ENCODE measurements around the gene PPM1B.
"Not testable (repeated sequence)": the region's sequence is repeated elsewhere in the genome, so short reads cannot be mapped to it uniquely, and the experiment has no call there.

Gene PPM1B

DNA sequence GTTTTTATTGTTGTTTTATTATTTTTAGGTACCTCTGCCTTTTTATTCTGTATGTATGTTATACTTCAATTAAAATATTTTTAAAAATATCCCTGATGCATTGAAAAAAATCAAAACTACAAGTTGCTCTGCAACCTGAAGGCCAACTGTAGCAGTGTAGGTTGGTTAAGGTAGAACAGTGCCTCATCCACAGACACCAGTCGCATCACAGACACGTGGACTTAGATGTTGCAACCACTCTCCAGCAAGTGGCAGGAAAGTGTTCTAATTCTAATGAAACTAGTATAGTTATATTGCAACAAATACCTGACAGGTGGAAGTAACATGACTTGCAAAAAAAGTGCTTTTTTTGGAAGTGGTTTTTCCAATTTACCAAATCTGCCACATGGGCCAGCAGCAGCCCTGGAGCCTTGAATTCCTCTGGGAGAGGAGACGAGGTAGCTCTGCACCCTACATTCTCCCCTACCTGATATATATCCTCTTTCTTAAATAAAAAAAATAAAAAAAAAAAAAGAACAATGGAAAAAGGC lies 78.2 kb downstream of the PPM1B start:
- in situ Hi-C loops (cut with HindIII; ENCODE audit: low sequenced_read_pairs), result no loop called here

GRCh38 chr2:44247924-44248323 lies 79.2 kb downstream of the PPM1B start:
- in situ Hi-C loops (cut with HindIII; ENCODE audit: low sequenced_read_pairs), result no loop called here

GRCh38 chr2:44249269-44249668 lies 80.6 kb downstream of the PPM1B start:
- in situ Hi-C loops (cut with HindIII; ENCODE audit: low sequenced_read_pairs), result not testable (repeated sequence)

DNA sequence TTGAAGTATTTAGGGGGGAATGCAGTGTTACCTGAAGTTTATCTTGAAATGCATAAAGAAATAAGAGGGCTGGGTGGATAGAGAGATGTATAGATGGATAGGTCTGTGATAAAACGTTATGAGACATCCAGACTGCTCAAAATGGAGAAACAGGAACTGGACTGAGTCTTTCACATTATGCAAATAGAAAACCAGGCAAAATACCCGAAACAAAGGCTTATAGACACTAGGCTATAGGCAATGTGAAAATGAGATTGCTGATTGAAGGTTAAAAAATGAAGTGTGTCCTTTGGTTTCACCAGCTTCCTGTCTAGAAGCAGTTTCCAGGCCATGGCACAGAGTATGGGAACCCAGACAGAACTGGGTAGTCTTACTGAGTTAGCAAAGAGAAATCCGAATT lies 81.7 kb downstream of the PPM1B start:
- in situ Hi-C loops (cut with HindIII; ENCODE audit: low sequenced_read_pairs), result no loop called here

DNA sequence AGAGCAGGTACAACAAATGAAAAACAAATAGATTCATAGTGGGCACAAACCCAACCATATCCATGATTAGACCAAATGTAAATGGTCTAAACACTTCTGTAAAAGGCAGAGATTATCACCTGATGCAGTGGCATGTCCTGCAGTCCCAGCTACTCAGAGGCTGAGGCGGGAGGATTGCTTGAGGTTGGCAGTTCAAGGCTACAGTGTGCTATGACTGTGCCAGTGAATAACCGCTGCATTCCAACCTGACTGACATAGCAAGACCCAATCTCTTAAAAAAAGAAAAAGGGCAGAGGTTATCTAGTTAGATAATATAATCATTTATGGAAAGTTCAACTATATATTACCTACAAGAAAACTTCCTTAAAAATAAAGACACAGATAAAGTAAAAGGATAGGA lies 85.3 kb downstream of the PPM1B start:
- in situ Hi-C loops (cut with HindIII; ENCODE audit: low sequenced_read_pairs), result no loop called here

GRCh38 chr2:44255704-44256103 lies 87.0 kb downstream of the PPM1B start:
- in situ Hi-C loops (cut with HindIII; ENCODE audit: low sequenced_read_pairs), result not testable (repeated sequence)

- in situ Hi-C loops (cut with HindIII; ENCODE audit: low sequenced_read_pairs), result not testable (repeated sequence)
These were observed 89.1 kb downstream of the PPM1B start for GRCh38 chr2:44257802-44258201.

DNA sequence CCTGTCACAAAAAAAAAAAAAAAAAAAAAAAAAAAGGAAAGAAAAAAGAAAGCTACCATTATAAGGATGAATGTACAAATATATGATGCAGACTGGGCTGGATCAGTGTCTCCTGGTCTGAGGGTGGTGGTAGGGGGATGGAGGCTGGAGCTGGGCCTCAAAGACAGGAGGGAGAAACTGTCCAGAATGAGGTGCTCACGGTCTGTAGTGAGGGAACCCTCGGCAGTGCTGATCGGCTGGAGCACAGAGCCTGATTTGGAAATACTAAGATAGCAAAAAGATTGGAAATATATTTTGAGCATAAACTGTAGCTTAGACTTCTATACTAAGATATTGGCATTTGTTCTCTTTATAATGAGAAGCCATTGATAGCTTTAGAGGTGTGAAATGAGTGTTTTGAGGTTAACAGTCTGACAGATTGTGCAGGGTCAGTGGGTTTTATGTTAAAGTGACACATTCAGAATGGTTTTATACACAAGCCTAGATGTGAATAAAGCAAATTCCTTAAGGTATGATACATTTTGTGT lies 98.7 kb downstream of the PPM1B start:
- in situ Hi-C loops (cut with HindIII; ENCODE audit: low sequenced_read_pairs), result no loop called here

- in situ Hi-C loops (cut with HindIII; ENCODE audit: low sequenced_read_pairs), result no loop called here
These were observed 99.3 kb downstream of the PPM1B start for GRCh38 chr2:44267796-44268648.

DNA sequence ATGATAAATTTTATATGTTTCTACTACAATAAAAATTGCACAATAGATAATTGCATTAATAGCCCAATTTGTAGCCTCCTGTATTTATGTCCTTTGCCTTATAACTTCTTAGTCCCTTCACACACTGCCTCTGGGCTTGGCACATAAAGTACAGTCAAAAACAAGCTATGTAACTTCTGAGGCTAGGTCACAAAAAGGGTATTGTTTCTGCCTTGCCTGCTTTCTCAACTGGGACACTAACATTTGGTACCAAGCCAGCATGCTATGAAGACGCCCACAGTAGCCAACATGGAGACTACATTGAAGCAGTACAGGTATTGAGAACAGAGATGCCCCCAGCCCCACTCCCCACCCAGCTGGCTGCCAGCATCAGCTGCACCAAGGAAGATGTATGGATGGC lies 101.2 kb downstream of the PPM1B start:
- in situ Hi-C loops (cut with HindIII; ENCODE audit: low sequenced_read_pairs), result no loop called here

DNA sequence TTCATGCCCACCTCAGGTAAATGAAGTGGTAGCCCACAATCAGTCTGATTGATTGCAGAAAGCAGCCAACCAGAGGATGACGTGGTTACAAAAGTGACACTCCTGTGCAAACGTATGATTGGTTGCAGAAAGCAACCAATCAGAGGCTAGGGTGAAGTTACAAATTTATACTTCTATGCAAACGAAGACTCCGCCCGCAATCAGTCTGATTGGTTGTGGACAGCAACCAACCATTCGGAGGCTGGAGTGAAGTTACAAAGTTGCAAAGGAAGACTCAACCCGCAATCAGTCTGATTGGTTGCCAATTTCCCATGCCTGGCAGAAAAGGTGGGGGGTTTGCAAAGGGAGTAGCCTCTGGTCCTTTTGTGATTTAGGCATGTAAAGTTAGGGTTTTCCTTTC lies 102.6 kb downstream of the PPM1B start:
- in situ Hi-C loops (cut with HindIII; ENCODE audit: low sequenced_read_pairs), result no loop called here

DNA sequence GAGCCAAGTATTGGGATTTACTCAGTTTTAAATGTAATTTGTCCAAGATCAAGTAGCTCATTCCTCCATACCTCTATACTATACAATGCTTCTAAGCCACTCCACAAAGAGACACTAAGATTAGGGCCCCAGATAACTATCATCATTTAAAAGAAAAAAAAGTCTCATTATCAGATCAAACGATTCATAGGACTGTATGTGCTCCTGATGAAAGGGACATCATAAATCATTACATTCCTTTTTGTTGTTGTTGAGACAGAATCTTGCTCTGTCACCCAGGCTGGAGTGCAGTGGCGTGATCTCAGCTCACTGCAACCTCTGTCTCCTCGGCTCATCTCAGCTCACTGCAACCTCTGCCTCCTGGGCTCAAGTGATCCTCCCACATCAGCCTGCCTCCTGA lies 104.4 kb downstream of the PPM1B start:
- in situ Hi-C loops (cut with HindIII; ENCODE audit: low sequenced_read_pairs), result no loop called here

- in situ Hi-C loops (cut with HindIII; ENCODE audit: low sequenced_read_pairs), result no loop called here
These were observed 104.9 kb downstream of the PPM1B start for GRCh38 chr2:44273596-44273995.

DNA sequence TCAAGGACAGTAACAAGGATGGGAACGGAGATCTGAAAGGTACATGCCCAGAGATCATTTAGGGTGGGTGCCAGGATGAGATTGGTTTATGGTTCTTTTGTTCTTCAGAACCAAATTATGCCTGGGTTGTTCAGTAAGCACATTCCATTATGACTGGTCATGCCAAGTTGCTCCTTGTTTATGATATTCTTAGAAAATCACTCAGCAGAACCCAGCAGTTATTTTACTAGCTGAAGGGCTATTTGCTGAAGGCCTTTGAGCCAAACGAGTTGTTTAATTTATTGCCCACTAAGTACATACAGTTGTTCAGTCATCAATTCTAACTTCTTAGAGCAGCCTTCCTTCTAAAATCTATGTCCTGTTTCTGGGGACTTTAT lies 107.2 kb downstream of the PPM1B start:
- in situ Hi-C loops (cut with HindIII; ENCODE audit: low sequenced_read_pairs), result no loop called here

DNA sequence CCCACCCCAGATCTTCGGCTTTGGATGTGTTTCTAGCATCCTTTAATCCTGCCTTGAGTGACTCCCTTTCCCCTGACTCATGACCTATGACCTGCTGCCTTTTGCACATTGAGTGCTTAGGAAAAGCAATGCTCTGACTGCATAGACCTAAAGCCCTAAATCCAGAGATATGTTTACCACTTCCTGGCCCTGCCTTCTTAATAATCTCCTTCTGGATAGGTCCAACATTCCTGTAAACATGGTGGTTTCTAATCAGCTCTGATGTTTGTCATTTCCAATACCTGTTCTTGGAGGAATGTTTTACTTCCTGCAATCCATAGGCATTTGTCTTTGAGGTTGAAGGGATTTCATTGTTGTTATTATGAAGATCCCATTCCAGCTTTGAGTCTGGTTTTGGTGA lies 108.9 kb downstream of the PPM1B start:
- in situ Hi-C loops (cut with HindIII; ENCODE audit: low sequenced_read_pairs), result no loop called here

GRCh38 chr2:44280869-44281268 lies 112.2 kb downstream of the PPM1B start:
- in situ Hi-C loops (cut with HindIII; ENCODE audit: low sequenced_read_pairs), result no loop called here
